HT1080 (cell line): ENCODE measurements around the gene HOGA1. TPM values are rescaled to one million over a fixed set of nuclear protein-coding genes. Genes with fewer than 3 reads are reported as not detected.

Experiments used
- DNase-seq: peaks from one replicate; pipeline ENCODE4 v3.0.0-alpha.2; 2015; ENCODE audit warnings: low read depth
- polyA plus RNA-seq, 2 experiments: library from polyadenylated mRNA; depleted of rRNA; stranded (reverse); fragments of >200 nt; gene quantifications; 2 replicates each; pipeline ENCODE4 v1.2.3, GENCODE V29; 2015
- total RNA-seq: library from RNA; depleted of rRNA; stranded (reverse); fragments of >200 nt; shearing (Covaris generic); gene quantifications from 2 replicates; pipeline ENCODE4 v1.2.3, GENCODE V29; 2014; rRNA removed

Gene HOGA1
- 0.53 TPM in 1 of 2 replicates, not detected in the other for total RNA-seq
- 0.16 and 0.72 TPM in 2 replicates for polyA plus RNA-seq (2015; cell fraction: cytosol; rRNA removed)
- 1.2 and 2.0 TPM in 2 replicates for polyA plus RNA-seq (2015; cell fraction: nucleus; rRNA removed)

GRCh38 chr10:97584060-97584797 lies at the start of gene HOGA1:
TSS of gene HOGA1 (plus strand) at chr10:97584389. CDS start at chr10:97584704, 315 bp downstream.
- peak; percentile 85 for DNase-seq

GRCh38 chr10:97534746-97535367 lies 49.3 kb upstream of the HOGA1 start:
- DNase-seq: peak; percentile 48

DNA sequence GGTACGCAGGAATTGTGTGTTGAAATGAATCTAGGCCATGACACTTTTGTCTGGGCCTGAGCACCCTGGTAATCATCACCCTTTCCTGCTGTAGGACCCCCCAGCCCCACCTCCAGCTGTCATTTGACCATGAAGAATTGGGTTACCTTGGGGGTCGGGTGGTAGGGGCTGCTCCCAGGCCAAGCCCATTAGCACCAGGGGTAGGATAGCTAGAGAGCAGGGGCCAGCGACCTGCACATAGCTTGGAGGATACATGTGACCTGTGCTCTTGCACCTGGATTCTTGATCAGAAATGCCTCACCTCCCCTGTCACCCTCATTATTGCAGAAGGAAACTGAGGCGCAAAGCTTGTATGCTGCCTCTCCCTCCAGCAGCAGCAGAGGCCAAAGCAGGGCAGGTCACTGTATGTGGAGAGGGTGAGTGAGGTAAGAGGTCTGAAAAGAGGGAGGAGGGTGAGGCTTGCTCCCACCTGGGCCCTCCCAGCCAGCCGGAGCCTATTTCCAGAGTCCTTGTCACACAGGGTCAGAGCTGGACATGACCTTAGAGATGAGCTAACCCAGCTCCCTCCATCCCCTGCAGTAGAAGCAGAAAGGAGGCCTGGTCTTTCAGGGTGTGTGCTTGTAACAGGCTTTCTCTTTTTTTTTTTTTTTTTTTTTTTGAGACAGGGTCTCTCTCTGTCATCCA lies 46.9 kb upstream of the HOGA1 start:
- DNase-seq: no peak

GRCh38 chr10:97538411-97538810 lies 45.8 kb upstream of the HOGA1 start:
- DNase-seq: no peak

DNA sequence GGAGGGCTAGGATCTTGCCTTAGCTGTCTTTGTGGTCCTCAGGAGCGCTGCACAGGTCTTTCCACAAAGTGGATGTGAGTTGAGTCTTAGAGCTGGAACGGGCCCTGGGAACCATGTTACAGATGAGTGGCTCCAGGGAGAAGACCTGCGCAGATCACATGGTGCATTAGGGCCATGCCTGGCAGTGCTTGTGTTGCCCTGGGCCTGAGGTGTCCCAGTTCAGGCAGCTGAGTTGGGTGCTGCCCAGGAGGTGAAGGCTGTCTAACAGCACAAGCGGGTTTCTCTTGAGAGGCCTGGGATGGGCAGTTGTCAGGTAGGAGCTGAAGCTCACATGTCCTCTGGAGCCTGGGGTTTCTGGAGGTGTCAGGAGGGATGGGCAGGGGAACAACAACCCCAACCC lies 45.4 kb upstream of the HOGA1 start:
- DNase-seq: no peak

- DNase-seq: no peak
Measured at GRCh38 chr10:97539523-97540200, 44.5 kb upstream of the HOGA1 start.

- no peak for DNase-seq
Measured at GRCh38 chr10:97540669-97541500, 43.3 kb upstream of the HOGA1 start.

DNA sequence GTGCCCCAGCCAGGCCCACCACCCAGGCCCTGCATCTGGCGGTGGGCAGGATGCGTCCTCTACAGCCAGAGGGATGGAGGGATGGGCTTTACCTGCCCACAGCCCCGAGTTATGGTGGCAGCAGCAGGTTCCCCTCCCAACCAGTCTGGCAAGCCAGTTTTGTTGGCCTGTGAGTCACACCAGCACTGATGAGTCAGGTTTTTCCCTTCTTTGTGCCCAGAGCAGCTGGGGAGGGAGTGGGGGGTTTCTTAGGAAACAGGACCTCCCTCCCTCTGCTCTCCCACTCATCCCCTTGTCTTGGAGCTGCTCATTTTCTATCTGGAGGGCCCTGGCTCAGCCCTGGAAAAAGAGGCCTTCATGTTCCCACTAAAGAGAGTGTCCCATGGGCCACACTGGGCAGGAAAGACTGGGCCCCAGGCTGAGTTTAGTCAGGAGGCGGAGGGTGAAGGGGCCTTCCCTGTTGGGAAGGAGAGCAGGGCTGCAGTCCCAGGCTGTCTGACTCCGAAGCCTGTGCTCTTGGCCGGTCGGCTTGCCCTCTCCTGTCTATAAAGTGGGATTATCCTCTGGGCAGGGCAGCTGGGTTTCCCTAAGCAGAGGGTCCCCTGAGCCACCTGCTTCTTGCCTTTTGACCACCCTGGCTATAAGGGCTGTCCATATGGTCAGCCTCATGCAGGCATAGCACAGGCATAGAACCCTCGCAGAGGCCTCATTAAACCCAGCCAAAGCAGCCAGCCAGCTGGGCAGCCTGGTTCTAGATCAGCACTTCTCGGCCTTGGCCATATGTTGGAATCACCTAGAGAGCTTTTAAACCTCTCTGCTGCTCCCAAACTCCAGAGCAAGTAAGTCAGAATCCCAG lies 41.8 kb upstream of the HOGA1 start:
- DNase-seq: peak; percentile 98

DNA sequence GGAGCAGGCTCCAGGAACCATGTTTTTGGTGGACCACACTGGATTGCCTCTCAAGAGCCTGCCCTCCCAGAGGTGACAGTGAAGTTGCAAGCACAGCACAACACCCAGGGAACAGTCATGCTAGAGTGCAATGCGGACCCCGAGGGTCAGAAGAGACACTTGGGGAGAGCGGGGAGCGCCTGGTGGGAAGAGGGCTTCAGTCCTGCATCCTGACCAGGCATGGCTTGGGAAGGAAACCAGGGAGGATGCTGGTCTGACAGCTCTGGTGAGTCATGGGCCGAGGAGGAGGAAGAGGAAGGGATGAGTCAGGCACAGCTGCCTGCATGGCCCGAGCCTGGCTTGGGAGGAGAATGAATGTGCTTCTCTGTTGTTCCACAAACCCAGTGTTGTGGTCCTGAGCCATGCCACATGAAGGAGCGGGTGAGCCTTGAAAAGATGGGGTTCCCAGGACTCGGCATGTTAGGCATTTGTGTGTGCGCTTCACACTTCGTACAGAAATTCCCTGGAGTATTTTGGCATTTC lies 41.1 kb upstream of the HOGA1 start:
- peak; percentile 99 for DNase-seq

- DNase-seq: no peak
Measured at GRCh38 chr10:97546456-97547270, 37.5 kb upstream of the HOGA1 start.

DNA sequence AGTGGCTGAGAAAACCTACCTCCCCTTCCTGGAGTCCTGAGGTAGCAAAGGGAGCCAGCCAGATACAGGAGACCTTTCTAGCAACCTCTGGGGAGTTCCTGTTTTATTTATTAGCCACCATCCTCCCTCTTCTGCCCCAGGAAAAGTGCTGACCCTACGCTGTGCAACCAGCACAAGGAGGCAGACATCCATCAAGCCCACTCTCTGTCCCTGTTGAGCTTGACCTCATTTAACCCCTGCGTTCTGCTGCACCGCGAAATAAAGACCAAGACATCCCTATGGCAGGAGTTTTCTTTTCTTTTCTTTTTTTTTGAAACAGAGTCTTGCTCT lies 37.0 kb upstream of the HOGA1 start:
- no peak for DNase-seq

- peak; percentile 53 for DNase-seq
Measured at GRCh38 chr10:97547962-97548361, 36.2 kb upstream of the HOGA1 start.

DNA sequence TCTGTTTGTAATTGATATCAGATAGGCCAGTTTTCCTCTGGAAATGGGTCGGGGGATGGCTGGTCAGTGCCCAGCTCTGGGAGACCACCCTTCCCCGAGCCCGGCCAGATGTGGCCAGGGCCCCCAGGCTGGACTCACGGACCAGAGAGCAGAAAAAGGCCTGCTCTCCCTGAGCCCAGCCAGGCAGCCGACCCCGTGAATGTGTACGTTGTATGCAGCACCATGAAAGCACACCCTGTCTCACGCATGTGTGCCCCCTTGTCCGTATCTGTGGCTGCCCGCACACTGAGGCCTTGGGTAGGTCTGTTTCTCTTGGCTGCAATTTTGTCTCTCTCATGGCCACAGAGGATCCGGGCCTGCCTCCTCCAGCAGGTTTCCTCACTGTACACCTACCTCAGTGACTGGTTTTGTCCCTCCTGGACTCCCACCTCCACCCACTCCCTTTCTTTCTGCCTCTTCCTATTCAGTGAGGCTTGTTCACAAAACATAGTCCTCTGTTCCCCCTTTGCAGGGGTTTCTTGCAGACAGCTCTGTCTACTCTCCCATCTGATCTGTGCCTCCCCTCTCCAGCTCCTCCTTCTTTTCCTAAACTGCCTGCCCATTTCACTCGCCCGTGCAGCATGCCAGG lies 35.2 kb upstream of the HOGA1 start:
- DNase-seq: no peak

DNA sequence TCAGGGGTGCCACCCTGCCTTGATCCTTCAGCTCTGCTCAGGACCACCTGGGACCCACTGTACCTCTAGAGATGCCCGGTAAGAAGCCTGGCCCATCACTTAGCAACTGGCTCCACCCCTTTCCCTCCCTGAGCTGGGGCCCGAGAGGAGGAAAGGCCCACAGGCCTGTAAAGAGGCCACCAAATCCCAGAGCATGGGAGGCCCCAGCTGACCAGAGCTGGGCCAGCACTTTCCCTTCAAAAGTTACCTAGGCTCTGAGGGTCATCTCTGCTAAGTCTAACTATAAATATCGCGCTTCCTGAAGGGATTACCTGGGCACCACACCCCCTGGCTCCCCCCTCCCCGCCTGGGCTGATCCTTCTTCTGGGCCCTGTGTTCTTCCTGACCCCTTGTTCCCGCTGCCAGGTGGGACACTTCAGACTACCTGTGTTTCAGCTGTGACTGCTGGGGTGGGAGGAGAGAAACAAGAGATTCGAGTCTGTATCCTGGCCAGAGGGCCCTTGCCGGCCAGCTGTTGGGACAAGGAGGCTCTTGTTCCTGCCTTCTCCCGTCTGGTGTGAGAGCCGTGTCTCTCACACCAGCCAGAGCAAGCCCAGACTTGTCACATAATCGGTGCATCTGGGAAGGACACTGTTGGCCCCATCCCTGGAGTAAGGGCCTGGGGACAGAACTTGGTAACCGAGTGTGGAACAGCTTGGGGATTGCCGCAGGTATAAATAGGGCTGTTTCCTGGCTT lies 34.4 kb upstream of the HOGA1 start:
- DNase-seq: no peak

DNA sequence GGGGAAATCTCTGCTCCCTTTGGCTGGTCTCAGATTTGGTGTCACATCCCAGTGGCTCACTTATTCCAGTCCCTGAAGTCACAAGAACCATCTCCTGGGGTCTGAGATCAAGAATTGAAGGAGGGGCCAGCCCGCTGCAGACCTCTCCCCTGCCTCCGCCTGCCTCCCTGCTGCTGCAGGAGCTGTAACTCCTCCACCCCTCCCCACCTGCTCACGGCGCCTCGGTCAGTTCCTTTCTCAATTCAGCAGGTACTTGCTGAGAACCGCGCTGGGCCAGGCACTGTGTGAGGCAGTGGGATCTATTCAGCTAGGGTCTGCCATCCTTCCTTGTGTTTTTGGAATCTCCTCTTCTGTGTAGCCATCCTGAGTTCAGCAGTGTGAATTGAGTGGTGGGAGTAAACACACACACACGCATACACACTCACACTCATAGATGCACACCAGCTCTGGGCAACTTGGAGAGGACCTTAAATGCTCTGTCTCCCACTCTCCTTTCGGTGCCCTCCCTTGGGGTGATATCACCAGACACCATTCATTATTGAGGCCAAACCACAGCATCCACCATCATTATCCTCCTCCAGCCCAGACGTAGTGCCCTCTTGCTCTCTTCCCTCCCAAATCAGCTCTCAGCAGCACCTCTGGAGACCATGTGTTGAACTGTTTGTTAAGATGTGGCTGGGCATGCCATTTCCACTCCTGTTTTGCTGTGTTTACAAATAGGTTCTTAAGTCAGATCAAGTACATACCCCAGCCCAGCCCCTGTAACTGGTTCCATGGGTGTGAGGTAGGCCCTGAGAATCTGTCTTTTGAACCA lies 33.6 kb upstream of the HOGA1 start:
- no peak for DNase-seq

DNA sequence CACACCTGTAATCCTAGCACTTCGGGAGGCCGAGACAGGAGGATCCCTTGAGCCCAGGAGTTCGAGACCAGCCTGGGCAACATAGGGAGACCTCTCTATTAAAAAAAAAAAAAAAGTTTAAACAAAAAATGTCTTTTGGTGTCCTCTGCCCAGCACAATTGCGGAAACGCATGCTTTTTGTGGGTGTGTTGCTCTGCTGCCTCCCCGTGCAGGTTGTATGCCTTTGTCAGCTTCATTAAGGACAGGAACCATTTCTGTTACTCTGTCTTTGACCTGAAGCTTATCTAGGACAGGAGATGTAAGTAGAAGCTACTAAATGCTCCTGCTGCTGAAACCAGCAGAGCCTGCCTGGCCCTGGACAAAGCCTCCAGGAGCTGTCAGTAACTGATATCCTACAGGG lies 32.9 kb upstream of the HOGA1 start:
- no peak for DNase-seq

GRCh38 chr10:97553575-97554031 lies 30.6 kb upstream of the HOGA1 start:
- peak; percentile 75 for DNase-seq
